Esophagus squamous epithelium (tissue), 5 donors: ENCODE measurements around the gene PPT2. TPM values are rescaled to one million over a fixed set of nuclear protein-coding genes. Genes with fewer than 3 reads are reported as not detected.

Source experiments
- DNase-seq: peaks from one replicate; lab custom pipeline; 2025; lab: John Stamatoyannopoulos, UW
- H3K27ac ChIP-seq, 4 donors: fragments of 200-600 bp; sonication (generic); one replicate each; pipeline ENCODE4 v1.5.1; 2016 to 2019; ENCODE audit warnings: mild to moderate bottlenecking in 1 of 4
- H3K27me3 ChIP-seq, 4 donors: fragments of 200-600 bp; sonication (generic); 1 replicate in 3 of 4; 2 replicates in 1 of 4; pipeline versions ENCODE4 v1.5.1 to v1.6.0; 2017 to 2021; ENCODE audit warnings: antibody characterized with exemption in 1 of 4
- H3K36me3 ChIP-seq, 3 donors: fragments of 200-600 bp; sonication (generic); one replicate each; pipeline ENCODE4 v1.5.1; 2016 to 2019
- H3K4me1 ChIP-seq, 3 donors: fragments of 200-600 bp; sonication (generic); one replicate each; pipeline ENCODE4 v1.5.1; 2017 to 2019
- H3K4me3 ChIP-seq, 4 donors: fragments of 200-600 bp; sonication (generic); 1 replicate in 3 of 4; 2 replicates in 1 of 4; pipeline ENCODE4 v1.5.1; 2016 to 2019; ENCODE audit warnings: mild to moderate bottlenecking in 2 of 4, moderate library complexity in 1 of 4
- H3K9me3 ChIP-seq, 3 donors: fragments of 200-600 bp; sonication (generic); one replicate each; pipeline ENCODE4 v1.5.1; 2016 to 2019
- CTCF ChIP-seq, 6 experiments: fragments of 450-650 bp in 4 of 6; fragments of 200-600 bp in 2 of 6; sonication (generic) in 2 of 6; IDR thresholded peaks; one replicate each; pipeline ENCODE4 v1.5.1; 2016 to 2019; ENCODE audit warnings: antibody characterized with exemption in 6 of 6, mild to moderate bottlenecking in 4 of 6, moderate library complexity in 4 of 6
- POLR2A ChIP-seq, 4 donors: fragments of 450-650 bp; IDR thresholded peaks; one replicate each; pipeline ENCODE4 v1.6.1; 2017; ENCODE audit warnings: antibody characterized with exemption in 4 of 4, mild to moderate bottlenecking in 4 of 4, moderate library complexity in 3 of 4
- WGBS, 2 donors: methylation state at CpG; one replicate each; pipeline ENCODE4 v1.1.5; 2018; 5-methylcytosine and 5-hydroxymethylcytosine counted together
- intact Hi-C: fragments of 100-400 bp; cut with DNase I; formaldehyde crosslinking; loops from one replicate; pipeline ENCODE4 v1.15.0; 2022
- total RNA-seq, 4 donors: library from RNA; depleted of rRNA; stranded (reverse); fragments of >200 nt; gene quantifications; one replicate each; pipeline ENCODE4 v1.1.0, GENCODE V29; 2016
- donor health status: DM: yes; HTN: yes; CAD: no.

The PPT2 gene, protein sequence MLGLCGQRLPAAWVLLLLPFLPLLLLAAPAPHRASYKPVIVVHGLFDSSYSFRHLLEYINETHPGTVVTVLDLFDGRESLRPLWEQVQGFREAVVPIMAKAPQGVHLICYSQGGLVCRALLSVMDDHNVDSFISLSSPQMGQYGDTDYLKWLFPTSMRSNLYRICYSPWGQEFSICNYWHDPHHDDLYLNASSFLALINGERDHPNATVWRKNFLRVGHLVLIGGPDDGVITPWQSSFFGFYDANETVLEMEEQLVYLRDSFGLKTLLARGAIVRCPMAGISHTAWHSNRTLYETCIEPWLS
- 100 to 1,000 TPM in 1 of 4 donors, 10 to 100 TPM in 3; 17.3 to 133 (median 23.7) TPM for total RNA-seq

DNA sequence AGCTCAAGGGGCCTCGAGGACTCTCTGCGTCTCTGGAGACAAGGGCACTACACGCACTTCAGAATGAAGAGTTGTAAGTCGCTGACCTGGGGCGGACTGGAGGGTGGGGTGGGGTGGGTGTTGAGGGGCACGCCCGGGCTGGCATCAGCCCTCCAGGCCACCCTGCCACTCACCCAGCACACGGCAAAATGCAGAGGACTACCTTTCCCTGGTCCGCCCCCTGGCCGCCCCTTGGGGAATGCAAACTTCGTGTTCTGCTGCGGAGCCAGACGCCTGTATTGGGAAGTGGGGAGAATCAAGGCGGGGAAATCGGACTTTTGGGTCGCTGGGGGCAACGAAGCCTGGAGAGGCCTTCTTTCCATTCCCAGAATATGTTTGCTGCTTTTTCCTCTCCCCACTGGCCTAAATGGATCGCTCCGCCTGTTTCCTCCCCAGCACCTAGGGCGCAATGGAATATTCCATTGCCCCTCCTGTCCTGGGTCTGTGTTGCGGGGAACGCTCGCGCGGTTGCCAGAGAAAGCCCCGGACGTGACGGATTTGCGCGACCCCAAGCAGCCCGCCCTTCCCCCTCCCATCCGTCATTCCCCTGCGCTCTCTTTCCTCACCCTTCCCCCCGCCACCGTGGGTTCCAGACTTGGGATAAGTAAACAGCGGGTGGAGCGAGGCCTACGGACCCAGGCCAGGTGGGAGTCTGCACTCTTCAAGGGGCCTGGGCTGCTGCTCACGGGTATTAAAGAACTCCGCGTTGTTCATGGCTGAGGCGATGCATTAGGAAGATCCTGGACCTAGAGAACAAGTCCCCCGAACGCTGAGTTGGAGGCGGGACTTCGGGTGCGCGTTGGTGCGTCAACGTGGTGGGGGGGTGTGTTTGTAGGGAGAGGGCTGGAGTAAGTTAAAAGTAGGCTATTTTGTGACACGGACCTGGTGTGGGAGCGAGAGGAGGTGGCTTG, at the start of gene PPT2:
PPT2 (plus strand) TSS at position 578 of the 950 bp plus-strand sequence. CDS start 454 bp downstream, outside the sequence.
- DNase-seq: no peak
- Histone ChIP-seq H3K27ac (peak within 1 kb of the TSS; percentile 87 to 98 (median 94)), H3K36me3 (peaks cover 15 to 40% (median 22%) of the 10 kb centered on the region in 3 donors), H3K4me3 (peak within 1 kb of the TSS; percentile 61 to 95 (median 78)), H3K4me1 (peaks cover 19 to 67% (median 26%) of the 10 kb centered on the region in 3 donors), H3K27me3 (peaks cover 0 to 14% (median 0%) of the 10 kb centered on the region in 4 donors), H3K9me3 (no peaks in the 10 kb centered on the region)
- WGBS, 2 donors: 0 to 1% methylated on average over 16 to 45 of the region's 52 CpGs
- peak in 4 of 6 experiments; percentile 11 to 25 (median 14) for TF ChIP-seq CTCF (IDR thresholded peaks at IDR 0.05)
- peak in 2 of 4 donors; percentile 19 to 29 for TF ChIP-seq POLR2A (IDR thresholded peaks at IDR 0.05)
- intact Hi-C loops: no loop called here

GRCh38 chr6:32105433-32105832, 48.5 kb upstream of the PPT2 start:
- TF ChIP-seq CTCF (IDR thresholded peaks at IDR 0.05) (no peak), POLR2A (IDR thresholded peaks at IDR 0.05) (no peak)
- no peak for DNase-seq
- peak overlapping the region in 1 of 4 donors; percentile 89 for H3K27ac ChIP-seq
- H3K9me3 ChIP-seq: no peaks in the 10 kb centered on the region
- 55 to 66% methylated on average over 2 to 4 of the region's 4 CpGs for WGBS, 2 donors
- peaks cover 21 to 51% (median 27%) of the 10 kb centered on the region in 3 donors for H3K4me1 ChIP-seq
- no peaks in the 10 kb centered on the region for H3K36me3 ChIP-seq
- H3K27me3 ChIP-seq: peaks cover 0 to 6% (median 0%) of the 10 kb centered on the region in 4 donors
- no peak overlapping the region for H3K4me3 ChIP-seq
- intact Hi-C loops: no loop called here

DNA sequence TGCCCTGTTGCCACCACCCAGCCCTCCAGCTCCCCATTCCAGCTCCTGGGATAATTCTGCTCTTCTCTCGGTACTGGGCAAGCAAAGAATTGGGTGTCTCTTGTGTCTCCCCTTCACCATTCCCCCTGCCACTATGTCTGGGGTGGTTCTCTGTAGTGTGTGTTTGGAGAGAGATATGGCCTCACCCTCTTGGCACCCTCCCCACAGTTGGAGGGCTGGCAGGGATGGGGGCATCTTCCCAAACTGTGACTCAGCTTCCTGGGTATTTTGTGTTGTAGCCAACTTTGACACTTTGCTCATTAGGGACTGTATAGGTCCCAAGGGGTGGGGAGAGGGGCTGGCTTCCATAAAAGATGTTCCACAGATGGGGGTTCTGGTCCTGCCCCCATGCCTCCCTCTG, 46.5 kb upstream of the PPT2 start:
- Histone ChIP-seq H3K27me3 (peaks cover 0 to 6% (median 0%) of the 10 kb centered on the region in 4 donors), H3K4me3 (peak overlapping the region in 3 of 4 donors; percentile 45 to 61 (median 46)), H3K4me1 (peaks cover 27 to 71% (median 40%) of the 10 kb centered on the region in 3 donors), H3K9me3 (no peaks in the 10 kb centered on the region), H3K27ac (peak overlapping the region; percentile 69 to 89 (median 85)), H3K36me3 (no peaks in the 10 kb centered on the region)
- no peak for TF ChIP-seq CTCF (IDR thresholded peaks at IDR 0.05)
- no peak for TF ChIP-seq POLR2A (IDR thresholded peaks at IDR 0.05)
- intact Hi-C loops: no loop called here
- DNase-seq: no peak
- WGBS, 2 donors: 33 to 60% methylated on average over 1 of the region's 1 CpG

DNA sequence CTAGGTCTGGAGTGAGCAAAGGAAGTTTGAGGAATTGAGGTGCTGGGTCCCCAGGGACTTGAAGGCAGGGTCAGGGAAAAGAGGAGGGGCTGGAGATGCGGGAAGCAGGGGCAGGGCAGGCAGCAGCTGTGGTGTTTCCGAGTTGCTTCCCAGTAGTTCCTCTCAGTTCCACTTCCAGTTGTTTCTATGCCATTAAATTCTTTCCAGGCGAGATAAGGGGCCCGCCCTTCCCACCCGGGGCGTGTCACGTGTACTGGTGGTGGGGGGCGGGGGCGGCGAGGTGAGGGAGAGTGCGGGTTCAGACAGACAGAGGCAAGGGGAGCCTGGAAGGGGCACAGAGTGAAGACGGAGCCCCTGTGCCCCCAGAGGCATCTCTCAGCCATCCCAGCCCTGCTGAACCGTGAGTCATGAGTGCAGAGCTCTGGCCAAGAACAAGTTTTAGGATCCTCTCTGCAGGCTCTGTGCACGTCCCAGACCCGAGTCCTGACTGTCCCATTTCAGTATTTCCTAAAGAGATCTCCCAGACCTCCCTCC, 45.8 kb upstream of the PPT2 start:
- intact Hi-C loops: no loop called here
- no peaks in the 10 kb centered on the region for H3K9me3 ChIP-seq
- H3K4me3 ChIP-seq: peak overlapping the region; percentile 0 to 61 (median 46)
- H3K27ac ChIP-seq: peak overlapping the region; percentile 69 to 89 (median 85)
- 0 to 3% methylated on average over 4 to 6 of the region's 15 CpGs for whole genome bisulfite sequencing, 2 donors
- peaks cover 0 to 6% (median 0%) of the 10 kb centered on the region in 4 donors for H3K27me3 ChIP-seq
- TF ChIP-seq CTCF (IDR thresholded peaks at IDR 0.05): no peak
- TF ChIP-seq POLR2A (IDR thresholded peaks at IDR 0.05): peak in 1 of 4 donors; percentile 25
- no peak for DNase-seq
- H3K4me1 ChIP-seq: peaks cover 27 to 79% (median 47%) of the 10 kb centered on the region in 3 donors
- H3K36me3 ChIP-seq: no peaks in the 10 kb centered on the region
